Lower lobe of right lung (tissue), 2 donors: ENCODE measurements around the gene PITPNM2. TPM values are rescaled to one million over a fixed set of nuclear protein-coding genes. Genes with fewer than 3 reads are reported as not detected.

Source experiments
- ATAC-seq, 2 donors: fragments of 200-7000 bp; cut with Tn5 transposase; one replicate each; pipeline ENCODE4 v1.9.1; 2020 to 2022; ENCODE audit warnings: mild to moderate bottlenecking in 2 of 2, moderate library complexity in 2 of 2
- DNase-seq: peaks from one replicate; pipeline ENCODE4 v3.0.0-alpha.2; 2020
- H3K27ac ChIP-seq: fragments of 200-600 bp; one replicate; pipeline ENCODE4 v1.8.0; 2022
- H3K27me3 ChIP-seq: fragments of 200-600 bp; one replicate; pipeline ENCODE4 v1.8.0; 2022; ENCODE audit warnings: low read depth
- H3K36me3 ChIP-seq: fragments of 200-600 bp; one replicate; pipeline ENCODE4 v1.8.0; 2022; ENCODE audit warnings: mild to moderate bottlenecking
- H3K4me1 ChIP-seq: fragments of 200-600 bp; one replicate; pipeline ENCODE4 v1.8.0; 2022
- H3K4me3 ChIP-seq: fragments of 200-600 bp; one replicate; pipeline ENCODE4 v1.8.0; 2022; ENCODE audit warnings: mild to moderate bottlenecking
- H3K9me3 ChIP-seq: fragments of 200-600 bp; one replicate; pipeline ENCODE4 v1.8.0; 2022
- CTCF ChIP-seq: fragments of 200-600 bp; IDR thresholded peaks from one replicate; pipeline ENCODE4 v1.8.0; 2022; ENCODE audit warnings: antibody characterized with exemption, mild to moderate bottlenecking
- intact Hi-C: fragments of 100-400 bp; cut with DNase I; formaldehyde crosslinking; loops from one replicate; pipeline ENCODE4 v1.11.0; 2022
- total RNA-seq: library from RNA; stranded (reverse); fragmentation: NEBNext Ultra II Directional; extraction: Animal tissue kit (Norgen Biotek cat#: 25700); gene quantifications from one replicate; pipeline ENCODE4 v1.2.1, GENCODE V29; 2021
- donor health status: DM: no; HTN: yes; CAD: no; lungs with severe emphysema.

The PITPNM2 gene
- total RNA-seq, 1 donor from 2014 or later: 29.9 TPM

DNA sequence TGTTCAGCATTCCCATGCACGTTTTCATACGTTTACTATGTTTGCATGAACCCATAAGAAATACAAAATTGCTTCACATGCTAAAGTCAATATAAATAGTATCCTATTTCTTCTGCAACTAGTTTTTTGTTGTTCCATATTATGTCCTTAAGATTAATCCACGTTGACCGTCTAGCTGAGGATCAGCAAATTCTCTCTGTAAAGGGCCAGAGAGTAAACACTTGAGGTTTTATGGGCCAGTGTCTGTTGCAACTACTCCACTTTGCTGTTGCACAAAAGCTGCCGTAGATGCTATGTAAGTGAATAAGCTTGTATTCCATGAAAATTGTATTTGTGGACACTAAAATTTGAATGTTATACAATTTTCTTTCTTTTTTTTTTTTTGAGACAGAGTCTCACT lies 21.1 kb upstream of the PITPNM2 start:
- Histone ChIP-seq H3K9me3 (no peaks in the 10 kb centered on the region), H3K27ac (no peak overlapping the region), H3K27me3 (no peaks in the 10 kb centered on the region), H3K36me3 (peaks cover 14% of the 10 kb centered on the region), H3K4me1 (no peaks in the 10 kb centered on the region), H3K4me3 (no peak overlapping the region)
- intact Hi-C loops: no loop called here
- DNase-seq (no peak), ATAC-seq (no peak)
- TF ChIP-seq CTCF: no peak

GRCh38 chr12:123167329-123167728 lies 16.4 kb upstream of the PITPNM2 start:
- intact Hi-C loops: no loop called here
- DNase-seq: no peak
- ATAC-seq: no peak
- peaks cover 9% of the 10 kb centered on the region for H3K4me1 ChIP-seq
- no peaks in the 10 kb centered on the region for H3K9me3 ChIP-seq
- no peak overlapping the region for H3K4me3 ChIP-seq
- H3K27ac ChIP-seq: no peak overlapping the region
- H3K27me3 ChIP-seq: no peaks in the 10 kb centered on the region
- TF ChIP-seq CTCF: no peak
- peaks cover 20% of the 10 kb centered on the region for H3K36me3 ChIP-seq

- TF ChIP-seq CTCF: no peak
- peak; percentile 61 to 69 for ATAC-seq
- H3K36me3 ChIP-seq: peaks cover 20% of the 10 kb centered on the region
- peak overlapping the region; percentile 16 for H3K27ac ChIP-seq
- no peaks in the 10 kb centered on the region for H3K9me3 ChIP-seq
- intact Hi-C loops: no loop called here
- peaks cover 9% of the 10 kb centered on the region for H3K4me1 ChIP-seq
- H3K4me3 ChIP-seq: no peak overlapping the region
- no peak for DNase-seq
- no peaks in the 10 kb centered on the region for H3K27me3 ChIP-seq
Measured at GRCh38 chr12:123165537-123165936, 14.6 kb upstream of the PITPNM2 start.

DNA sequence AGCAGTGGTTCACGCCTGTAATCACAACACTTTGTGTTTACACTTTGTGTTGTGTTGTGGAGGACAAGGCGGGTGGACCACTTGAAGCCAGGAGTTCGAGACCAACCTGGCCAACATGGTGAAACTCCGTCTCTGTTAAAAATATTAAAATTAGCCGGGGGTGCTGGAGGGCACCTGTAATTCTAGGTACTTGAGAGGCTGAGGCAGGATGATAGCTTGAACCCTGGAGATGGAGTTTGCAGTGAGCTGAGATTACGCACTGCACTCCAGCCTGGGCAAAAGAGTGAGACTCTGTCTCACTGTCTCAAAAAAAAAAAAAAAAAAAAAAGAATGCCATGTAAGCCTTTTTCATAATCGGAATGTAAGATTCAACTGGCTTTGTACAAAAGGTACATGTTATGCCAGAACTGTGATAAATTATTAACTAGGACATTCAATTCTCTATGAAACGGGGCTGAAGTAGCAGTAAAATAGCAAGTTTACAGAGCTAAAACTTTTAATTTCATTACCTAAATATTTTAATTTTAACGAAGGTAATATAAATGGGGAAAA lies 13.9 kb upstream of the PITPNM2 start:
- H3K4me1 ChIP-seq: peaks cover 9% of the 10 kb centered on the region
- H3K9me3 ChIP-seq: no peaks in the 10 kb centered on the region
- no peak for DNase-seq
- H3K27me3 ChIP-seq: no peaks in the 10 kb centered on the region
- peak; percentile 30 to 52 for ATAC-seq
- no peak overlapping the region for H3K4me3 ChIP-seq
- intact Hi-C loops: no loop called here
- H3K36me3 ChIP-seq: peaks cover 20% of the 10 kb centered on the region
- TF ChIP-seq CTCF: no peak
- no peak overlapping the region for H3K27ac ChIP-seq

- Histone ChIP-seq H3K4me3 (no peak overlapping the region), H3K27ac (no peak overlapping the region), H3K9me3 (no peaks in the 10 kb centered on the region), H3K36me3 (peaks cover 20% of the 10 kb centered on the region), H3K4me1 (peaks cover 9% of the 10 kb centered on the region), H3K27me3 (no peaks in the 10 kb centered on the region)
- TF ChIP-seq CTCF: no peak
- intact Hi-C loops: no loop called here
- DNase-seq (no peak), ATAC-seq (peak; percentile 13 to 33)
Measured at GRCh38 chr12:123164222-123164621, 13.3 kb upstream of the PITPNM2 start.
